HG03108 (cell line): Measurements from ENCODE around the gene PCDHB10.
"Not testable (repeated sequence)": the region's sequence is repeated elsewhere in the genome, so short reads cannot be mapped to it uniquely, and the experiment has no call there.

Source experiments
- ATAC-seq: cut with Tn5 transposase; IDR thresholded peaks from one replicate; pipeline ENCODE4 v1.9.1; 2021; ENCODE audit warnings: moderate library complexity; ENCODE audit not compliant: unreplicated experiment

The PCDHB10 gene

DNA sequence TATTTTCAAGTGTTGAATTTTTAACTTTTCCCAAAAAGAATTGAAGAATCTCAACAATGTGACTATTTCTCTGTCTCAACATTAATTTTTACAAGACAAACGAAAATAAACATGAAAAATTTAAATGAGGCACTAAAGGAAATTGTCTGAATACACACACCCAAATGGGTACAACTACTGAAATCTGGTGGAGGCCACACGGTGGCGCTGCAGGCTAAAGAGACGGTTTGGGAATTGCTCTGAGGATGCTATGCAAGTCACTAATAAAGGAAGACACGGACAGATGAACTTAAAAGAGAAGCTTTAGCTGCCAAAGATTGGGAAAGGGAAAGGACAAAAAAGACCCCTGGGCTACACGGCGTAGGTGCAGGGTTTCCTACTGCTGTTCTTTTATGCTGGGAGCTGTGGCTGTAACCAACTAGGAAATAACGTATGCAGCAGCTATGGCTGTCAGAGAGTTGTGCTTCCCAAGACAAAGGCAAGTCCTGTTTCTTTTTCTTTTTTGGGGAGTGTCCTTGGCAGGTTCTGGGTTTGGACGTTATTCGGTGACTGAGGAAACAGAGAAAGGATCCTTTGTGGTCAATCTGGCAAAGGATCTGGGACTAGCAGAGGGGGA, at the start of gene PCDHB10:
Gene PCDHB10, plus strand, starts transcription at position 244 of the 616 bp plus-strand sequence. Its CDS starts 200 bp downstream, at position 444.
- no peak for ATAC-seq

DNA sequence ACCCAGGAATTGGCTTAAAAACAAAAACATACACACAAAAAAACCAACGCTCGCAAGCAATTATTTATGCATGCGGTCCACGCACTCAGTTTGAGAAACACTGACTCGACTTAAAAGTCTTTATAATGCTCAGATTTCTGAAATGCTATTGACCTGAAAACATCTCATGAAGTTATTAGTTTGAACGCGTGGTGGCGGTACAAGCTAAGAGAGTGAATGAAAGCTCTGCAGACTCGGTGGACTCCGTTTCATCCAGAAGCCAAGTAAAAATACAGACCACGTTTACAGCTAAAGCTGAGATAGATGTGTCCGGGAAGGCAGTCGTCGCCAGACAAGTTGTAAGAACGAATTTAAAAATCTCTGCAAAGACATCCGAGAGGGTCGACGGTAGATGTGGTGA, 42.3 kb upstream of the PCDHB10 start, which contains the start of gene PCDHB6:
Gene PCDHB6, plus strand, starts transcription at position 246 of the 400 bp plus-strand sequence. CDS start 201 bp downstream, outside the sequence.
- no peak for ATAC-seq

GRCh38 chr5:141150224-141150992, 41.7 kb upstream of the PCDHB10 start:
- no peak for ATAC-seq

- no peak for ATAC-seq
Observed at GRCh38 chr5:141150993-141151325, 41.2 kb upstream of the PCDHB10 start.

DNA sequence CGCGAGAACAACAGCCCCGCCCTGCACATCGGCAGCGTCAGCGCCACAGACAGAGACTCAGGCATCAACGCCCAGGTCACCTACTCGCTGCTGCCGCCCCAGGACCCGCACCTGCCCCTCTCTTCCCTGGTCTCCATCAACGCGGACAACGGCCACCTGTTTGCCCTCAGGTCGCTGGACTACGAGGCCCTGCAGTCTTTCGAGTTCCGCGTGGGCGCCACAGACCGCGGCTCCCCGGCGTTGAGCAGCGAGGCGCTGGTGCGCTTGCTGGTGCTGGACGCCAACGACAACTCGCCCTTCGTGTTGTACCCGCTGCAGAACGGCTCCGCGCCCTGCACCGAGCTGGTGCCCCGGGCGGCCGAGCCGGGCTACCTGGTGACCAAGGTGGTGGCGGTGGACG, 40.5 kb upstream of the PCDHB10 start:
- ATAC-seq = not testable (repeated sequence)

DNA sequence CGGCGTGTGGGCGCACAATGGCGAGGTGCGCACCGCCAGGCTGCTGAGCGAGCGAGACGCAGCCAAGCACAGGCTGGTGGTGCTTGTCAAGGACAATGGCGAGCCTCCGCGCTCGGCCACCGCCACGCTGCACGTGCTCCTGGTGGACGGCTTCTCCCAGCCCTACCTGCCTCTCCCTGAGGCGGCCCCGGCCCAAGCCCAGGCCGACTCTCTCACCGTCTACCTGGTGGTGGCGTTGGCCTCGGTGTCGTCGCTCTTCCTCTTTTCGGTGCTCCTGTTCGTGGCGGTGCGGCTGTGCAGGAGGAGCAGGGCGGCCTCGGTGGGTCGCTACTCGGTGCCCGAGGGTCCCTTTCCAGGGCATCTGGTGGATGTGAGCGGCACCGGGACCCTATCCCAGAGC, 40.1 kb upstream of the PCDHB10 start:
- ATAC-seq = not testable (repeated sequence)

DNA sequence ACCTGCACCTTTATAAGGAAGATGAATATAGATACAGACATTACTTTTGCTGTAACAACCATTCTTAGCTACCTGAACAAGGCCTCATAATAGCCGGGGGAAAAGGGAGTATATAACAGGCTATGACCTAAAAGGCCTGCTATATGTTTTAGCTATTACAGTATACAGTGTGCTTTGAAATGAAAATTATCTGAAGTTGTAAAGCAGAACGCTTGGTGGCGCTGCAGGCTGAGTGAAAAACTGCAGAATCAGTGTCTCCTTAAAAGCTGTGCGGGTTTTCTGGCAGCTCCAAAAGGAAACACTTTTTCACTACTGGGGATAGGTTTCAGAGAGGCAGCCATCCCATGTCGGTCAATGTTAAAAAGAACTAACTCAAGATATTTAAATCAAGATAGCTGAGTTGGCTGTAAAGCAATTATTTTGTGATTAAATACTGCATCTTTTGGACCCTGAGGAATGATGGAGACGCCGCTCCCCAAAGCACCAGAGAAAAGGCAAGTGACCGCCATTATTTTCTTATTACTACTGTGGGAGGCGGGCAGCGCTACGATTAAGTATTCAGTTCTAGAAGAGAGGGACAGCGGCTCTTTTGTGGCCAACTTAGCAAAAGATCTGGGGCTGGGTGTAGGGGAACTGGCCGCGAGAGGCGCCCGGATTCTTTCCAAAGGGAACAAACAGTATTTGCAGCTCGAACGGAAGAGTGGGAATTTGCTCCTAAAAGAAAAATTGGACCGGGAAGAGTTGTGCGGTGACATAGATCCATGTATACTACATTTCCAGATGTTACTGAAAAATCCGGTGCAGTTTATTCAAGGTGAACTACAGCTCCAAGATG, 36.4 kb upstream of the PCDHB10 start:
- no peak for ATAC-seq

DNA sequence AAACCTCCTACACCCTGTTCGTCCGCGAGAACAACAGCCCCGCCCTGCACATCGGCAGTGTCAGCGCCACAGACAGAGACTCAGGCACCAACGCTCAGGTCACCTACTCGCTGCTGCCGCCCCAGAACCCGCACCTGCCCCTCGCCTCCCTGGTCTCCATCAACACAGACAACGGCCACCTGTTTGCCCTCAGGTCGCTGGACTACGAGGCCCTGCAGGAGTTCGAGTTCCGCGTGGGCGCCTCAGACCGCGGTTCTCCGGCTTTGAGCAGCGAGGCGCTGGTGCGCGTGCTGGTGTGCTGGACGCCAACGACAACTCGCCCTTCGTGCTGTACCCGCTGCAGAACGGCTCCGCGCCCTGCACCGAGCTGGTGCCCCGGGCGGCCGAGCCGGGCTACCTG, 34.8 kb upstream of the PCDHB10 start:
- not testable (repeated sequence) for ATAC-seq

- ATAC-seq = not testable (repeated sequence)
Observed at GRCh38 chr5:141157901-141158300, 34.3 kb upstream of the PCDHB10 start.

DNA sequence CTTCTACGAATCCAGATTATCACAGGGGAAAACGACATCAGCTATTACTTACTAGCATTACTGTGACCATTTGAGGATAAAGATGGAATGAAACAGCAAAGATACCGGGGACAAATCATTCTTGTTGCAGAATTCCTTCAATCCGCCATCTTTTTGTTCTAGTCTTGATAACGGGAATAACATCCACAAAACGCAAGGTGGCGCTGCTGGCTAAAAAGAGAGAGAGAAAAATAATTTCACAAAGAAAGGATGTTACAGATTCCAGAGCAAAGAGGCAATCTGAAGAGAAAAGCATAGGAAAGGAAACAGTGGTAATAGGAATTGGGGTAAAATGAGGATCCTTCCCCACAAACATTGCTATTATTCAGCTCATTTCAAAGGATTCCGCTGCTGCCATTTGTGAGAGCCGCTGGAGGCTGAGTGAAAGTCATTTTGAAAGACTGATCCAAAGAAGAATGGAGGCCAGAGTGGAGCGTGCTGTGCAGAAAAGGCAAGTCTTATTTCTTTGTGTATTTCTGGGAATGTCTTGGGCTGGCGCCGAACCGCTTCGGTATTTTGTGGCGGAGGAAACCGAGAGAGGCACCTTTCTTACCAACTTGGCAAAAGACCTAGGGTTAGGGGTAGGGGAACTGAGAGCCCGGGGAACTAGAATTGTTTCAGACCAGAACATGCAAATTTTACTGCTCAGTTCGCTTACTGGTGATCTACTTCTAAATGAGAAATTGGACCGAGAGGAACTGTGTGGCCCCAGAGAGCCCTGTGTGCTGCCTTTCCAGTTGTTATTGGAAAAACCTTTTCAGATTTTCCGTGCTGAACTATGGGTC, 19.6 kb upstream of the PCDHB10 start, which contains the start of gene PCDHB7:
Gene PCDHB7, plus strand, starts transcription at position 264 of the 824 bp plus-strand sequence. Its CDS starts 192 bp downstream, at position 456.
- ATAC-seq = no peak

DNA sequence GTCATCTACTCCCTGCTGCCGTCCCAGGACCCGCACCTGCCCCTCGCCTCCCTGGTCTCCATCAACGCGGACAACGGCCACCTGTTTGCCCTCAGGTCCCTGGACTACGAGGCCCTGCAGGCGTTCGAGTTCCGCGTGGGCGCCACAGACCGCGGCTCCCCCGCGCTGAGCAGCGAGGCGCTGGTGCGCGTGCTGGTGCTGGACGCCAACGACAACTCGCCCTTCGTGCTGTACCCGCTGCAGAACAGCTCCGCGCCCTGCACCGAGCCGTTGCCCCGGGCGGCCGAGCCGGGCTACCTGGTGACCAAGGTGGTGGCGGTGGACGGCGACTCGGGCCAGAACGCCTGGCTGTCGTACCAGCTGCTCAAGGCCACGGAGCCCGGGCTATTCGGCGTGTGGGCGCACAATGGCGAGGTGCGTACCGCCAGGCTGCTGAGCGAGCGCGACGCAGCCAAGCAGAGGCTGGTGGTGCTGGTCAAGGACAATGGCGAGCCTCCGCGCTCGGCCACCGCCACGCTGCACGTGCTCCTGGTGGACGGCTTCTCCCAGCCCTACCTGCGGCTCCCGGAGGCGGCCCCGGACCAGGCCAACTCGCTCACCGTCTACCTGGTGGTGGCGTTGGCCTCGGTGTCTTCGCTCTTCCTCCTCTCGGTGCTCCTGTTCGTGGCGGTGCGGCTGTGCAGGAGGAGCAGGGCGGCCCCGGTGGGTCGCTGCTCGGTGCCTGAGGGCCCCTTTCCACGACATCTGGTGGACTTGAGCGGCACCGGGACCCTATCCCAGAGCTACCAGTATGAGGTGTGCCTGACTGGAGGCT, 17.7 kb upstream of the PCDHB10 start:
- not testable (repeated sequence) for ATAC-seq

GRCh38 chr5:141175933-141176332, 16.2 kb upstream of the PCDHB10 start:
- no peak for ATAC-seq

- ATAC-seq = not testable (repeated sequence)
Observed at GRCh38 chr5:141177577-141178191, 14.5 kb upstream of the PCDHB10 start, which contains the start of gene PCDHB8. Gene PCDHB8, plus strand, starts transcription at chr5:141177790. Its CDS starts 245 bp downstream, at chr5:141178035.

DNA sequence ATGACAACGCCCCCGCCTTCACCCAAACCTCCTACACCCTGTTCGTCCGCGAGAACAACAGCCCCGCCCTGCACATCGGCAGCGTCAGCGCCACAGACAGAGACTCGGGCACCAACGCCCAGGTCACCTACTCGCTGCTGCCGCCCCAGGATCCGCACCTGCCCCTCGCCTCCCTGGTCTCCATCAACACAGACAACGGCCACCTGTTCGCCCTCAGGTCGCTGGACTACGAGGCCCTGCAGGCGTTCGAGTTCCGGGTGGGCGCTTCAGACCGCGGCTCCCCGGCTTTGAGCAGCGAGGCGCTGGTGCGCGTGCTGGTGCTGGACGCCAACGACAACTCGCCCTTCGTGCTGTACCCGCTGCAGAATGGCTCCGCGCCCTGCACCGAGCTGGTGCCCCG, 12.8 kb upstream of the PCDHB10 start:
- not testable (repeated sequence) for ATAC-seq

DNA sequence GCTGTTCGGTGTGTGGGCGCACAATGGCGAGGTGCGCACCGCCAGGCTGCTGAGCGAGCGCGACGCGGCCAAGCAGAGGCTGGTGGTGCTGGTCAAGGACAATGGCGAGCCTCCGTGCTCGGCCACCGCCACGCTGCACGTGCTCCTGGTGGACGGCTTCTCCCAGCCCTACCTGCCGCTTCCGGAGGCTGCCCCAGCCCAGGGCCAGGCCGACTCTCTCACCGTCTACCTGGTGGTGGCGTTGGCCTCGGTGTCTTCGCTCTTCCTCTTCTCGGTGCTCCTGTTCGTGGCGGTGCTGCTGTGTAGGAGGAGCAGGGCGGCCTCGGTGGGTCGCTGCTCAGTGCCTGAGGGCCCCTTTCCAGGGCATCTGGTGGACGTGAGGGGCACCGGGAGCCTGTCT, 12.3 kb upstream of the PCDHB10 start:
- ATAC-seq = not testable (repeated sequence)

- no peak for ATAC-seq
Observed at GRCh38 chr5:141180313-141180712, 11.8 kb upstream of the PCDHB10 start.

- no peak for ATAC-seq
Observed at GRCh38 chr5:141182248-141182647, 9.9 kb upstream of the PCDHB10 start, which contains the start of gene PCDHB16. Gene PCDHB16, plus strand, starts transcription at chr5:141182387. Its CDS starts 173 bp downstream, at chr5:141182560.

- ATAC-seq = not testable (repeated sequence)
Observed at GRCh38 chr5:141184117-141184855, 7.9 kb upstream of the PCDHB10 start.
